GM19023 (cell line): ENCODE measurements around the gene RAB13.
"Not testable (repeated sequence)": the region's sequence is repeated elsewhere in the genome, so short reads cannot be mapped to it uniquely, and the experiment has no call there.

Source experiments
- ATAC-seq: cut with Tn5 transposase; IDR thresholded peaks from one replicate; pipeline ENCODE4 v1.9.1; 2021; ENCODE audit warnings: mild to moderate bottlenecking, moderate library complexity; ENCODE audit not compliant: unreplicated experiment

The RAB13 gene

DNA sequence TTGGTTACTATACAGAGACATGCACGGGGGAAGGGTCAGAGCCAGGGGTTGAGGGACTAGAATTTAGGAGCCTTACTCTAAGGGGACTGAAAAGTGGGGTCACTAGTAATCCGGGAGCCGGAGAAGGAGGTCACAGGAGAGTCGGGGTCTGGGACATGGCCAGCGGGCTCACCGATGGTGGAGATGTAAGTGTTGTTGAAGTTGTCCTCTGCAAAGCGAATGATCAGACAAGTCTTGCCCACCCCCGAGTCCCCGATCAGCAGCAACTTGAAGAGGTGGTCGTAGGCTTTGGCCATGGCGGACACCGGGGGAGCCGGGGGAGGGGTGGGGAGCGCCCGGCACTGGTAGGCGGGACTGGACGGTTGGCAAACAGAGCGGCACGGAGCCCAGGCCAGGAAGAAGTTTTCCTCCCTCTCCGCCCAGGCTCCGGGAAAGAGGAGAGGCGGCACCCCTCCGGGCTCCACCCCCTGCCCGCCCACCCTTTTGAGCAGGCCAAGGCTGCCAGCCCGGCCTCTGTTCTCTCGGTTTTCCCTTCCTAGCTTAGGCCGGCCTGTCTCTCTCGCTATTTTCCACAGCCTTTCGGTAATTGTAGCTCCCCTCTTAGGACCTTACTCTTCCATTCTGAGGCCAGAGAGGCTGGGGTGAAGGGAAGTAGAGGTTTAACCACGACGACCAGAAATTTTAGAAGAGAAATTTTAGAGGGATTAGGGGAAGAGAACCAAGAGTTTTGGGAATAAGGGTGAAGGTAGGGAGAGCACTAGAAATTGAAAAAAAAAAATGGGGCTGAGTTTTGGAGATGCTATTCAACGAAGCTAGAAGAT, at the start of gene RAB13:
RAB13 (minus strand) TSS at position 399 of the 821 bp plus-strand sequence; CDS start at position 296, 103 bp downstream.
- ATAC-seq: no peak

DNA sequence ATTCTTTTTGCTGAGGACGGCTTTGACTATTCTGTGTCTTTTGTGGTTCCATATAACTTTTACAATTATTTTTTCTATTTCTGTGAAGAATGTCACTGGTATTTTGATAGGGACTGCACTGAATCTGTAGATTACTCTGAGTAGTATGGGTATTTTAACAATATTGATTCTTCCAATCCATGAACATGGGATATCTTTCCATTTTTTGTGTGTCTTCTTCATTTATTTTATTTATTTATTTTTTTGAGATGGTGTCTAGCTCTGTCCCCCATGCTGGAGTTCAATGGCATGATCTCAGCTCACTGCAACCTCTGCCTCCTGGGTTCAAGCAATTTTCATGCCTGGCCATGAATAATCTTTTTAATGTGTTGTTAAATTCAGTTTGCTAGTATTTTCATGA, 47.6 kb upstream of the RAB13 start:
- ATAC-seq: not testable (repeated sequence)

DNA sequence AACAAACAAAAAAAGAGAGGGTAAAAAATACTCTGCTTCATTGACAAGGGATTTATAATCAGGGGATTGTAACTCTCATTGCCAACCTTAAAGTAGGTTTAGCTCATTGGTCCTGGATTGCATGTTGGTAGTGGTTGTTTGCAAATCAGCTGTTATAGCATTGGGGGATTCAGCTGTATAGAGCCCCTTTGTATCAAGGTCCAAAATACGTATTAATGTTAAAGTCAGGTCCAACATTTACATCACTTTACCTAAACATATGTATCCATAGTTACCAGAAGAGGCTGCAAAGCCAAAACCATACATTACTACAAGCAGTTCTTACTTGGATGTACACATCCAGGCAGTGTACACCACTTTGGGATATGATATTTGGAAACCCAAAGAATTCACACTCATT, 33.8 kb upstream of the RAB13 start:
- ATAC-seq: no peak

DNA sequence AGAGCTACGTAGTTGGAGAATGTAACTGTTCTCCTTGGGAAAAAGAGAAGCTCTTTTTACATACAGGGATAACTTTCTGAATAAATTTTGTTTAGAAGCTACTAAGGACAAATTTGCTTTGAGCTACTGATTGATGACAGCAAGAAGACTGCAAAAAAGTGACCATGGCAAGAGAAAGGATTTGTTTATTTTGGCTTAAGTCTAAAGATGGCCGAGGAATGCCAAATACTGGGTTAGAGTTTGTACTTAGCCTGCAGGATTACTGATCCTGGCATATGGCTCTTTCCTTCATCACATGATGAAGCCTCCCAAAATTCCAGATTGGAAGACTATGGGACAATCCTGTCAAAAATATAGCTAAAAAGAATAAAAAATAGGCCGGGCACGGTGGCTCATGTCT, 33.1 kb upstream of the RAB13 start:
- ATAC-seq: no peak

DNA sequence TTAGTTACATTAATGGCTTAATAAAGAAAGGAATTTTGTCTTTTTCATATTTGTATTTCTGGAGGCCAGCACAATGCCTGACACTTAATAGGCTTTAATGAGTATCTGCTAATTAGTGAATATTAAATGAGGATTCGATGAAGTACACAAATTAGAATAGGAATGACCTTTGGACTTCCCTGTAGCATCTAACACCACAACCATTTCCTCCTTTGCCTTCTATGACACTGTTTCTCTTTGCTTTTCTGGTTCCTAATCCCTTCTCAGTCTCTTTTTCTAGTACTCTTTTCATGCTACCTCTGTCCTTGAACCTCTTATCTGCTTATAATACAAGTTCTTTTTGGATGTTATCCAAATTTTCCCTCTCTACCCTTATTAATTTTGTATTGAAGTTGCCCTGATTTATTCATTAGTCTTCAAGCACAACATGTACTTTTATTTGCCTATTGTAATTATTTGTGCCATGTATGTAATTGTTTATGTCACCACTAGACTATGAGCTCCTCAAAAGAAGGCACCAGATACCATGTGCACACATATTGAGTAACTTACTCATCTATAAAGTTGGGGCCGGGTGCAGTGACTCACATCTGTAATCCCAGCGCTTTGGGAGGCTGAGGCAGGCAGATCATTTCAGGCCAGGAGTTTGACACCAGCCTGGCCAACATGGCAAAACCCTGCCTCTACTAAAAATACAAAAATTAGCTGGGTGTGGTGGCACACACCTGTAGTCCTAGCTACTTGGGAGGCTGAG, 28.2 kb upstream of the RAB13 start:
- no peak for ATAC-seq

DNA sequence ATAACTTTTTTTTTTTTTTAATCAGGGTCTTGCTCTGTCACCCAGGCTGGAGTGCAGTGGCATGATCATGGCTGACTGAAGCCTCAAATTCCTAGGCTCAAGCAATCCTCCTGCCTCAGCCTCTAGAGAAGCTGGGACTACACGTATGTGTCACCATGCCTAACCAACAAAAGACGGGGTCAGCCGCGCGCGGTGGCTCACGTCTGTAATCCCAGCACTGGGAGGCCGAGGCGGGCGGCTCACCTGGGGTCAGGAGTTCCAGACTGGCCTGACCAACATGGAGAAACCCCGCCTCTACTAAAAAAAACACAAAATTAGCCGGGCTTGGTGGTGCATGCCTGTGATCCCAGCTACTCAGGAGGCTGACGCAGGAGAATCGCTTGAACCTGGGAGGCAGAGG, 26.4 kb upstream of the RAB13 start:
- ATAC-seq: not testable (repeated sequence)

DNA sequence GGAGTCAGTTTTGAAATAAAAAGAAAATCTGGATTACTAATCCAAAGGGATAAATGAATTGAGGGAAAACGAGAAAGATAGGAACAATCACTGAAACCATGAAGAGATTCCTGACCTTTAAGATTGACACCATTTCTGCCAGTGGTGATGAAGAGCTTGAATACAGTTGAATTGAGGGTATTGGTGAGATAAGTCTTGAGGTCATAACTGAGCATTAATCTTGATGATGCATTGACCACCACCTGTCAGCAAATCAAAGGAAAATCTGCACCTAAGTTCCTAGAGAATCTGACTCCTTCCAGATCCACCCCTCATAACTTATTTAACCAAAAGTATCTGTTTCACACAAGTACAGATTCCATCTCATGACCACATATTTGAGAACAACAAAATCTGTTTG, 26.0 kb upstream of the RAB13 start:
- ATAC-seq: no peak

DNA sequence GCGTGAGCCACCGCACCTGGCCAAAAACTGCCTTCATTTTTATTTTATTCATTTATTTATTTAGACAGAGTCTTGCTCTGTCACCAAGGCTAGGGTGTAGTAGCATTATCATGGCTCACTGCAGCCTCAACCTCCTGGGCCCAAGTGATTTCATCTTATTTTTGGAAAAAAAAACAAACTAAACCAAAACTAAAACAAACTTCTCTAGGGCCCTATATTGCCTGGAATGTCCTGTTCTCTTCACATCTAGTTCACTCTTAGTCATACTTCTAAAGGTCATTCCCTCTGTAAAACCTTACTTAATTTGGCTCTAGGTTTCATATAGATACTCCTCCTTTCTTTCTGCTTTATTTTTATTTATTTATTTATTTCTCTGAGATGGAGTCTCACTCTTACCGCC, 20.0 kb upstream of the RAB13 start:
- ATAC-seq: no peak

DNA sequence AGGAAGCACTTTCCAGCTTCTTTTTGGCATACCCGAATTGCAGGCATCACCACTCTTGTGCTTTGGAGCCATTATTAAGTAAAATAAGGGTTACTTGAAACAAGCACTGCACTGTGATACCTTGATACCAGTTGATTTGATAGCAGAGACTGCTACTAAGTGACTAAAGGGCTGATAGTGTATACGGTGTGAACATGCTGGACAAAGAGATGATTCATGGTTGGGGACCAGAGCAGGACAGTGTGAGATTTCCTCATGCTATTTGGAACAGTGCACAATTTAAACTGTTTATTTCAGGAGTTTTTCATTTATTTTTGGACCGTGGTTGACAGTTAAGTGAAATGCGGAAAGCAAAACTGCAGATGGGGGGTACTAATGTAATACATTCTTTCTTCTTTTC, 14.3 kb upstream of the RAB13 start:
- no peak for ATAC-seq

DNA sequence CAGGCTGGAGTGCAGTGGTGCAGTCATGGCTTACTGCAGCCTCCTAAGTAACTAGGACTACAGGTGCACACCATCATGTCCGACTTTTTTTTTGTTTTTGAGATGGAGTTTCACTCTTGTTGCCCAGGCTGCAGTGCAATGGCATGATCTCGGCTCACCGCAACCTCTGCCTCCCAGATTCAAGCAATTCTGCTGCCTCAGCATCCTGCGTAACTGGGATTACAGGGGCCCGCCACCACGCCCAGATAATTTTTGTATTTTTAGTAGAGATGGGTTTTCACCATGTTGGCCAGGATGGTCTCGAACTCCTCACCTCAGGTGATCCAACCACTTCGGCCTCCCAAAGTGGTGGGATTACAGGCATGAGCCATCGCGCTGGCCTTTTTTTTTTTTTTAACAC, 10.7 kb upstream of the RAB13 start:
- not testable (repeated sequence) for ATAC-seq

DNA sequence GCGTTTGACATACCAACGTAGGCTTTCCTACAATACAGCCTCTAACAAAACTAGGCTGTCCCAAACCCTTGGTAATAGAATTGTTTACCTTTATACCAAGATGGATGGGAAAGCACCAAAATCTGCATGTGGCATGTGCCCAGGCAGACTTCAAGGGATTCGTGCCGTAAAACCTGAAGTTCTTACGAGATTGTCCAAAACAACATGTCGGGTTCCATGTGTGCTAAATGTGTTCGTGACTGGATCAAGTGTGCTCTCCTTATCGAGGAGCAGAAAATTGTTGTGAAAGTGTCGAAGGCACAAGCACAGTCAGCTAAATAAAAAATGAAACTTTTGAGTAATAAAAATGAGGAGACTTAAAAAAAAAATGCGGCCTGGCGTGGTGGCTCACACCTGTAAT, 9.5 kb upstream of the RAB13 start:
- ATAC-seq: no peak

DNA sequence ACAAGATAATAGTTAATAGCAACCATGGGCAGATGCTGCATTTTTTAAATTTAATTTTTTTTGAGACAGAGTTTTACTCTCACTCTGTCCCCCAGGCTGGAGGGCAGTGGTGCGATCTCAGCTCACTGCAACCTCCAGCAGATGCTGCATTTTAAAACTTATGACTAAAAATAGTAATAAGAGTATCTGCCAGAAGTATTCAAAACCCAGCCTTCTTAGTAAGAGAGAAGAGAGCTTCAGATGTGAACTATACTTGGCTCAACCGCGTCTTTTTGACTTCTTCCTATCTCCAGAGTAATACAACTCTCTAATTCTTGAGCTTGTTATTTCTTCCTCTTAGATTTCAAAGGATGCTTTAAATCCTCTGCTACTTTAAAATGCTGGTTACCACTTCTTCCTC, 9.1 kb upstream of the RAB13 start:
- ATAC-seq: no peak

DNA sequence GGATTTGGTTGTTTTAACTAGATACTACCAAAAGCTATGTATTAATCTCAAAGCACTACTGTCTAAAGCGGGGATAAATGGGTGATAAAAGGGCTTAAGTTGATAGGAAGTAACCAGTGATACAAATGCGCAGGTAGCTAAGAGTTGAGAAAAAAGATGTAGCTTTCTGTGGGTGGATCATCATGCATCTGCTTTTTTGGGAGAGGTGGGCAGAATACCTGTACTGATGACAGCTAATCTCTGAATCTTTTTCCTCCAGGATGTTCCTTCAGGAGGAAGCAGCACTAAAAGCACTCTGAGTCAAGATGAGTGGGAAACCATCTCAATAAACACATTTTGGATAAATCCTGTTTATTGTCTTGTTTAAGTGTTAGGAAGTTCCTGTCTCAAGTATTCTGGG, 5.7 kb upstream of the RAB13 start:
- ATAC-seq: no peak

DNA sequence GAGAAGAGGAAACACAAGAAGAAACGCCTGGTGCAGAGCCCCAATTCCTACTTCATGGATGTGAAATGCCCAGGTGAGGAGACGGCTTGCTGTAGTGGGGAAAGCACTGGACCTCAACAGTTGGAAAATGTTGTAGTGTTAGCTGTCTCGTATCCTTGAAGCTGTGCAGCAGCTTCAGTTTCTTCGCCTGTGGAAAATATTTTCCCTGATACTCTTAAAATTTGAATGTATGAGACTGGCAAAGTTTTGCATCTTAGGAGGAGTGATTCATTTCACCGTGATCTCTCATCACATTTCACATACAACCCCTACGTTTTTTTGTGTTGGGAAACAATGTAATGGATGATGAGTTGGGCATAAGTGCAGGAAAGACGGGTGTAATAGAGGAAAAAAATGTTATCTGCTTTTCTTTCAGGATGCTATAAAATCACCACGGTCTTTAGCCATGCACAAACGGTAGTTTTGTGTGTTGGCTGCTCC, 5.1 kb upstream of the RAB13 start:
- no peak for ATAC-seq

DNA sequence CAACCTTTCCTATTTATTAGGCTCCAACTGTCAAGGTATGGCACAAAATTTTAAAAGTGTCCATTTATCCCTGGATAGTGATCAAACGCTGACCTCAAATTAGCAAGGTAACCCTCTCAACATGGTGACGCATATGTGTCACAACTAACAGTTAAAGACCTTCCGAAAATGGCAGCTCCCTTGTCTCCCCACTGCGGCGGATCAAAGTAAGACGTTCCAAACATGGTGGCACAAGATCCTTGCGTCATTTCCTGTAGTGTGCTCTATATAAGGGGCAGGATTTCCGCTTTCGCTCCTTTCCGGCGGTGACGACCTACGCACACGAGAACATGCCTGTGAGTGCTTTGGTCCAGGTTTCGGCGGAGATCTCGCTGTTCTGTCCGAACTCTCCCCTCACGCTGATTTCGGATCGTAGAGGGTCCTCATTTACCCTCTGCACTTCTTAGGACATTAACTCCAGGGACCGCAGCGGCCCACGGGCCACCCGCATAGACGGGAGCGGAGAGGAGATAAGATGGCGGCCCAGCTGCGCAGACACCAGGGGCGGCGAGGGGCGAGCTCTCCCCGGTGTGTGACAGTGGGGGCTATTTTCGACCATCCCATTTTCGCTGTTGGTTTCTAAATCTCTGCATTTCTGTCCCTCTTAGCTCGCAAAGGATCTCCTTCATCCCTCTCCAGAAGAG, 4.5 kb upstream of the RAB13 start, which contains the start of gene RPS27:
RPS27 (plus strand) TSS at position 295 of the 683 bp plus-strand sequence; CDS start at position 330, 35 bp downstream.
- peak; percentile 73 for ATAC-seq

DNA sequence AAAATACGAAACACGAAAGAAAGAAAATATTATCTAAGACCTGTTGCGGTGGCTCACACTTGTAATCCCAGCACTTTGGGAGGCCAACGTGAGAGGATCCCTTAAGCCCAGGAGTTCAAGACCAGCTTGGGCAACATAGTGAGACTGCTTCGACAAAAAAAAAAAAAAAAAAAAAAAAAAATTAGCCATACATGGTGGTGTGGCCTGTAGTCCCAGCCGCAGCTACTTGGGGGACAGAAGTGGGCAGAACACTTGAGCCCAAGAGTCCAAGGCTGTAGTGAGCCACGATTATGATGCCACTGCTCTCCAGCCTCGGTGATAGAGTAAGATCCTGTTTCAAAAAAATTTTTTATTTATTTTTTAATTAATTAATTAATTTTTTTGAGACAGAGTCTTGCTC, 1.5 kb upstream of the RAB13 start:
- no peak for ATAC-seq

DNA sequence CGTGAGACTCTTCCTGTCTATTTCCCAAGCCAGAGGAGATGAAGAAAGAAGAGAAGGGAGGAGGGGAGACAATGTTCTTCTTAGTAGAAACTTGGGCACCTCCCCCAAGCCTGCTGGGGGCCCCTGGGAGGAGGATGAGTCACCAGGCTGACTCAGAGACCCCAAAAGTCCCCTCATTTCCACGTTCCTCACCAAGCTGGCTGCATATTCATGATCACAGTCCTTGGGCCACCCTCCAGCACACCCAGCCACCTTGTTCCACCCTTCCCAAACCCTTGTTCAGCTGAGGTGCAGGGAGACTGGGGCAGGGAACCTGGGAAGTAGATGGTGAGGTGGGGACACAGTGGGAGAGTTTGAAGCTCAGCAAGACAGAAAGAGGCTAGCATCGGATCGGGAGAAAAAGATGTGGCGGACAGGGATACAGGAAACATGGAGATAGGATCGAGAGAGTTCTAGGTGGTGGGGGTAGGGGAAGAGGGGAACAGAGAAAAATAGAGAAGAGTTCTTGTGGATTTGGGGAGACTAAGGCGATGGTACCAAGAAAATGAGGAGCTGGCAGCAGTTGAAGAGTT, 712 bp downstream of the RAB13 start:
- no peak for ATAC-seq

DNA sequence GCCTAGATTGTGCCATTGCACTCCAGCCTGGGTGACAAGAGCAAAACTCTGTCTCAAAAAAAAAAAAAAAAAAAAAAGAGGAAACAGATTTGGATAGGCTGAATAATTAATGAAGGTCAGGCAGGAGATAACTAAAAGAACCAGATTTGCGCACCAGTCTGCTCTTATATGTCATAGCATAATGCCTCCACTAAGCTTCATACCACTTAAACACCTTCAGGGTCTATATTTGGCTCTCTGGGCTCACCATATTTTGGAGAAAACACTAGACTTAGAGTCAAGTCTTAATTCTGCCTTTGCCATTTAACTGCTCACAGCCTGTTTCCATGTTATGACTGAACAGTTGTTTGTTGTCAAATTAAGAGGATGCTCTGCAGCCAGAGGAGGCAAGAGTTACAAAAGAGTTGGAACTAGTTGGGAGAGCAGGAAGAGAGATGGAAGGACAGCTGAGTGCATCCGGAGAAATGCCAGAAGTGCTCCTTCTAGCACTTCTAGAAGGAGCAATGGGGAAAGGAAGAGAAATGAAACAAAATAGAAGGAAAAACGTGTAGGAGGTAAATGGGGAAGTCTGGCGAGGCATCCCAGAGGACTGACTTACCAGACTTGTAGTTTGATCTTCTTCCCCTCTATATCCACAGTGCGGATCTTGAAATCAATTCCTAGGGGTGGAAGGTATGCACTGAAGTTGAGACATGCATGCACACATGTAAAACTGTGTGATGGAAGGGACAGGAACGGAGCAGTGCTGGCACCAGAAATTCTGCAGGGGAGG, 1.8 kb downstream of the RAB13 start:
- ATAC-seq: no peak

DNA sequence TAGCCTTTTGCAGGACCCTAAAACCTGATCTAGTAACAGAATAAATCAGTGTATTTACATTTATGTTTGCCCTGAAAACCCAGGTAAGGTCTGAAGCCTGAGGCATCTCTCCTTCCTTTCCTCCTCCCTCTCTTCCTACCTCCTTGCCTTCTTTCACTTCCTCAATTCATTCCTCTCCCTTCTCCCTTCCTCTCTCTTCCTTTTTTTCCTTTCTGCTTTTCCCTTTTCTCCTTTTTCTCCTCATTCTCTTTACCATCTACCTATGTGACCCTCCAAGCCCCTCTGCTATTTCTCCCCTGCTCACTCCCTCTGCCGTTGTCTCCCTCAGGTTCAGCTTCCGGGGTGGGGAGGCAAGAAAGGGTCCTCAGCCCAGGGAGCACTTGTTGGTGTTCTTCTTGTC, 4.4 kb downstream of the RAB13 start:
- ATAC-seq: not testable (repeated sequence)

DNA sequence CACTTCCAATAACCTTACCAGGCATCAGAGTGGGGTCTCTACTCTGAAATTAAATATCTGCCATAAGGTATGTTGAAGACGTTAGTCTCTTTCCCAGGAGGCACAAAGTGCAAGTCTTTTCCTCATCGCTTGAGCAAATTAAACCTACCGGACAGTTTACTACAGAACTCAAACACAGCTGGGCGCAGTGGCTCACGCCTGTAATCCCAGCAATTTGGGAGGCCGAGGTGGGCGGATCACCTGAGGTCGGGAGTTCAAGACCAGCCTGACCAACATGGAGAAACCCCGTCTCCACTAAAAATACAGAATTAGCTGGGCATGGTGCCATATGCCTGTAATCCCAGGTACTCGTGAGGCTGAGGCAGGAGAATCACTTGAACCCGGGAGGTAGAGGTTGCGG, 7.0 kb downstream of the RAB13 start:
- not testable (repeated sequence) for ATAC-seq
